C4-2B (cell line): ENCODE data around the gene ITIH2.
"Not testable (repeated sequence)": the region's sequence is repeated elsewhere in the genome, so short reads cannot be mapped to it uniquely, and the experiment has no call there.

Experiments used
- ZFX ChIP-seq: fragments of 450-650 bp; IDR thresholded peaks from 2 replicates; pipeline ENCODE4 v1.6.1; 2017
- TF ChIP-seq, protein P1 (sequence below): fragments of 450-650 bp; conservative IDR thresholded peaks from 2 replicates; pipeline ENCODE4 v1.5.1; 2017; ENCODE audit warnings: mild to moderate bottlenecking

- TF ChIP-seq, protein P1, sequence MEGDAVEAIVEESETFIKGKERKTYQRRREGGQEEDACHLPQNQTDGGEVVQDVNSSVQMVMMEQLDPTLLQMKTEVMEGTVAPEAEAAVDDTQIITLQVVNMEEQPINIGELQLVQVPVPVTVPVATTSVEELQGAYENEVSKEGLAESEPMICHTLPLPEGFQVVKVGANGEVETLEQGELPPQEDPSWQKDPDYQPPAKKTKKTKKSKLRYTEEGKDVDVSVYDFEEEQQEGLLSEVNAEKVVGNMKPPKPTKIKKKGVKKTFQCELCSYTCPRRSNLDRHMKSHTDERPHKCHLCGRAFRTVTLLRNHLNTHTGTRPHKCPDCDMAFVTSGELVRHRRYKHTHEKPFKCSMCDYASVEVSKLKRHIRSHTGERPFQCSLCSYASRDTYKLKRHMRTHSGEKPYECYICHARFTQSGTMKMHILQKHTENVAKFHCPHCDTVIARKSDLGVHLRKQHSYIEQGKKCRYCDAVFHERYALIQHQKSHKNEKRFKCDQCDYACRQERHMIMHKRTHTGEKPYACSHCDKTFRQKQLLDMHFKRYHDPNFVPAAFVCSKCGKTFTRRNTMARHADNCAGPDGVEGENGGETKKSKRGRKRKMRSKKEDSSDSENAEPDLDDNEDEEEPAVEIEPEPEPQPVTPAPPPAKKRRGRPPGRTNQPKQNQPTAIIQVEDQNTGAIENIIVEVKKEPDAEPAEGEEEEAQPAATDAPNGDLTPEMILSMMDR, result not testable (repeated sequence)
- TF ChIP-seq ZFX, result not testable (repeated sequence)
These were observed 12.1 kb upstream of the ITIH2 start for GRCh38 chr10:7690885-7691597.
